ENCODE measurements around the gene INPP4B.

DNA sequence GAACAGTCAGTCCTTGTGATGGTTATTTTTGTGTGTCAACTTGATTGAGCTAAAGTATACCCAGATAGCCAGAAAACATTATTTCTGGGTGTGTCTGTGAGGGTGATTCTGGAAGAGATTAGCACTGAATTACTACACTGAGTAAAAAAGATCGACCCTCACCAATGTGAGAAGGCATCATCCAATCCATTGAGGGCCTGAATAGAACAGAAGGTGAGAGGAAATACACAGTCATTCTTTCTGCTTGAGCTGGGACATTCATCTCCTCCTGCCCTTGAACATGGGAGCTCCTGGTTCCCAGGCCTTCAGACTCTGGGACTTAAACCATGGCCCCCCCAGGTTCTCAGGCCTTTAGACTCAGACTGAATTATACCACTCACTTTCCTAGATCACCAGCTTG lies 22.3 kb downstream of the INPP4B start:
- TF ChIP-seq, protein P1, sequence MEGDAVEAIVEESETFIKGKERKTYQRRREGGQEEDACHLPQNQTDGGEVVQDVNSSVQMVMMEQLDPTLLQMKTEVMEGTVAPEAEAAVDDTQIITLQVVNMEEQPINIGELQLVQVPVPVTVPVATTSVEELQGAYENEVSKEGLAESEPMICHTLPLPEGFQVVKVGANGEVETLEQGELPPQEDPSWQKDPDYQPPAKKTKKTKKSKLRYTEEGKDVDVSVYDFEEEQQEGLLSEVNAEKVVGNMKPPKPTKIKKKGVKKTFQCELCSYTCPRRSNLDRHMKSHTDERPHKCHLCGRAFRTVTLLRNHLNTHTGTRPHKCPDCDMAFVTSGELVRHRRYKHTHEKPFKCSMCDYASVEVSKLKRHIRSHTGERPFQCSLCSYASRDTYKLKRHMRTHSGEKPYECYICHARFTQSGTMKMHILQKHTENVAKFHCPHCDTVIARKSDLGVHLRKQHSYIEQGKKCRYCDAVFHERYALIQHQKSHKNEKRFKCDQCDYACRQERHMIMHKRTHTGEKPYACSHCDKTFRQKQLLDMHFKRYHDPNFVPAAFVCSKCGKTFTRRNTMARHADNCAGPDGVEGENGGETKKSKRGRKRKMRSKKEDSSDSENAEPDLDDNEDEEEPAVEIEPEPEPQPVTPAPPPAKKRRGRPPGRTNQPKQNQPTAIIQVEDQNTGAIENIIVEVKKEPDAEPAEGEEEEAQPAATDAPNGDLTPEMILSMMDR (IDR thresholded peaks at IDR 0.05): no peak
- TF ChIP-seq POLR2A (IDR thresholded peaks at IDR 0.05): no peak

Data from testis (tissue), 2 donors.